Ishikawa (cell line): Measurements from ENCODE around the gene TMEM51.

Experiments
- CEBPB ChIP-seq: IDR thresholded peaks from 2 replicates; pipeline ENCODE4 v1.6.1; 2012
- CREB1 ChIP-seq: IDR thresholded peaks from 2 replicates; pipeline ENCODE4 v1.6.1; 2012; ENCODE audit warnings: low read depth
- EGR1 ChIP-seq: IDR thresholded peaks from 2 replicates; pipeline ENCODE4 v1.6.1; 2012
- EP300 ChIP-seq: IDR thresholded peaks from 2 replicates; pipeline ENCODE4 v1.6.1; 2012; ENCODE audit warnings: borderline replicate concordance
- FOXM1 ChIP-seq: IDR thresholded peaks from 2 replicates; pipeline ENCODE4 v1.6.1; 2012; ENCODE audit warnings: low read depth, borderline replicate concordance
- MAX ChIP-seq: IDR thresholded peaks from 2 replicates; pipeline ENCODE4 v1.6.1; 2012
- NFIC ChIP-seq: IDR thresholded peaks from 2 replicates; pipeline ENCODE4 v1.6.1; 2012
- RAD21 ChIP-seq: IDR thresholded peaks from 2 replicates; pipeline ENCODE4 v1.6.1; 2012; ENCODE audit warnings: low read depth
- REST ChIP-seq: IDR thresholded peaks from 2 replicates; pipeline ENCODE4 v1.6.1; 2012; ENCODE audit warnings: low read depth, mild to moderate bottlenecking
- TAF1 ChIP-seq: IDR thresholded peaks from 2 replicates; pipeline ENCODE4 v1.6.1; 2012; ENCODE audit warnings: low read depth, mild to moderate bottlenecking
- TCF12 ChIP-seq: IDR thresholded peaks from 2 replicates; pipeline ENCODE4 v1.6.1; 2012; ENCODE audit warnings: low read depth
- TEAD4 ChIP-seq: IDR thresholded peaks from 2 replicates; pipeline ENCODE4 v1.6.1; 2012
- USF1 ChIP-seq: IDR thresholded peaks from 2 replicates; pipeline ENCODE4 v1.6.1; 2012
- YY1 ChIP-seq: IDR thresholded peaks from 2 replicates; pipeline ENCODE4 v1.6.1; 2012; ENCODE audit warnings: low read depth
- ZBTB7A ChIP-seq: IDR thresholded peaks from 2 replicates; pipeline ENCODE4 v1.6.1; 2012; ENCODE audit warnings: low read depth

TMEM51 gene

GRCh38 chr1:15191267-15191666 is 37.7 kb downstream of the TMEM51 start:
- TF ChIP-seq ZBTB7A = no peak

- TF ChIP-seq CEBPB (no peak), RAD21 (no peak), TCF12 (no peak), REST (no peak), TAF1 (no peak), EGR1 (no peak), USF1 (no peak)
Measured at GRCh38 chr1:15191770-15192169, 38.2 kb downstream of the TMEM51 start.

GRCh38 chr1:15192916-15193550 is 39.5 kb downstream of the TMEM51 start:
- TF ChIP-seq ZBTB7A (no peak), CEBPB (no peak), NFIC (no peak), FOXM1 (no peak), USF1 (no peak), CREB1 (no peak), EGR1 (no peak), YY1 (no peak), RAD21 (no peak), TEAD4 (no peak), TCF12 (no peak), TAF1 (no peak), EP300 (no peak), REST (no peak), MAX (no peak)

GRCh38 chr1:15195420-15196052 is 42.0 kb downstream of the TMEM51 start:
- TF ChIP-seq FOXM1 = no peak
- TF ChIP-seq REST = no peak
- TF ChIP-seq TEAD4 = no peak
- TF ChIP-seq RAD21 = no peak
- TF ChIP-seq EGR1 = no peak
- no peak for TF ChIP-seq TCF12
- TF ChIP-seq CREB1 = no peak
- no peak for TF ChIP-seq MAX
- no peak for TF ChIP-seq ZBTB7A
- no peak for TF ChIP-seq USF1
- TF ChIP-seq YY1 = no peak
- no peak for TF ChIP-seq CEBPB
- TF ChIP-seq EP300 = no peak
- TF ChIP-seq TAF1 = no peak
